Colon (tissue), 2 donors: ENCODE measurements around the gene LRGUK.
"Not testable (repeated sequence)": the region's sequence is repeated elsewhere in the genome, so short reads cannot be mapped to it uniquely, and the experiment has no call there.

ENCODE experiments used
- FAIRE-seq: peaks from 2 replicates; lab custom pipeline; 2012; peaks lifted over from hg19 to GRCh38; lab: Jason Lieb, UNC
- donor health status: control.
- donor health status: control.

LRGUK gene

GRCh38 chr7:134248196-134248595, 121.1 kb downstream of the LRGUK start:
- no peak for FAIRE-seq

GRCh38 chr7:134254311-134254710, 127.2 kb downstream of the LRGUK start:
- no peak for FAIRE-seq

GRCh38 chr7:134255814-134256213, 128.7 kb downstream of the LRGUK start:
- FAIRE-seq: no peak

GRCh38 chr7:134262322-134262721, 135.2 kb downstream of the LRGUK start:
- no peak for FAIRE-seq

- FAIRE-seq: no peak
These were observed 149.8 kb downstream of the LRGUK start for GRCh38 chr7:134276951-134277350.

- no peak for FAIRE-seq
These were observed 151.5 kb downstream of the LRGUK start for GRCh38 chr7:134278502-134279153.

GRCh38 chr7:134279336-134279735, 152.2 kb downstream of the LRGUK start:
- FAIRE-seq: no peak

GRCh38 chr7:134279898-134280297, 152.8 kb downstream of the LRGUK start:
- no peak for FAIRE-seq

- no peak for FAIRE-seq
These were observed 153.4 kb downstream of the LRGUK start for GRCh38 chr7:134280508-134280907.

GRCh38 chr7:134284011-134284410, 156.9 kb downstream of the LRGUK start:
- no peak for FAIRE-seq

- no peak for FAIRE-seq
These were observed 157.8 kb downstream of the LRGUK start for GRCh38 chr7:134284952-134285351.

GRCh38 chr7:134287916-134288659, 160.9 kb downstream of the LRGUK start:
- no peak for FAIRE-seq

- FAIRE-seq: no peak
These were observed 162.3 kb downstream of the LRGUK start for GRCh38 chr7:134289423-134289822.

- FAIRE-seq: no peak
These were observed 162.7 kb downstream of the LRGUK start for GRCh38 chr7:134289841-134290240.

- no peak for FAIRE-seq
These were observed 163.1 kb downstream of the LRGUK start for GRCh38 chr7:134290286-134290685.

- FAIRE-seq: no peak
These were observed 166.0 kb downstream of the LRGUK start for GRCh38 chr7:134293002-134293740.

- FAIRE-seq: not testable (repeated sequence)
These were observed 168.8 kb downstream of the LRGUK start for GRCh38 chr7:134295982-134296381.

GRCh38 chr7:134297489-134297888, 170.3 kb downstream of the LRGUK start:
- FAIRE-seq: no peak

GRCh38 chr7:134298902-134299683, 172.0 kb downstream of the LRGUK start:
- FAIRE-seq: no peak

GRCh38 chr7:134300988-134301387, 173.8 kb downstream of the LRGUK start:
- FAIRE-seq: no peak

GRCh38 chr7:134301592-134301991, 174.5 kb downstream of the LRGUK start:
- FAIRE-seq: no peak

- no peak for FAIRE-seq
These were observed 175.0 kb downstream of the LRGUK start for GRCh38 chr7:134302120-134302519.
